ENCODE results near the gene BMERB1.
"Not testable (repeated sequence)": the region's sequence is repeated elsewhere in the genome, so short reads cannot be mapped to it uniquely, and the experiment has no call there.

The BMERB1 gene

GRCh38 chr16:15466131-15466530, 31.7 kb downstream of the BMERB1 start:
- no peak for DNase-seq

GRCh38 chr16:15466886-15467781, 32.7 kb downstream of the BMERB1 start:
- no peak for DNase-seq

- DNase-seq = not testable (repeated sequence)
Measured at GRCh38 chr16:15476971-15477370, 42.6 kb downstream of the BMERB1 start.

GRCh38 chr16:15477802-15478201, 43.4 kb downstream of the BMERB1 start:
- no peak for DNase-seq

- peak; percentile 92 for DNase-seq
Measured at GRCh38 chr16:15482068-15482747, 47.8 kb downstream of the BMERB1 start.

- DNase-seq = no peak
Measured at GRCh38 chr16:15482748-15483298, 48.4 kb downstream of the BMERB1 start.

GRCh38 chr16:15483857-15484256, 49.5 kb downstream of the BMERB1 start:
- no peak for DNase-seq

- DNase-seq = no peak
Measured at GRCh38 chr16:15484662-15485061, 50.3 kb downstream of the BMERB1 start.

GRCh38 chr16:15485175-15485574, 50.8 kb downstream of the BMERB1 start:
- no peak for DNase-seq

- DNase-seq = no peak
Measured at GRCh38 chr16:15486661-15487060, 52.3 kb downstream of the BMERB1 start.

GRCh38 chr16:15487336-15488284, 53.2 kb downstream of the BMERB1 start:
- peak; percentile 25 for DNase-seq

GRCh38 chr16:15489016-15489415, 54.6 kb downstream of the BMERB1 start:
- no peak for DNase-seq

- DNase-seq = no peak
Measured at GRCh38 chr16:15490123-15490711, 55.8 kb downstream of the BMERB1 start.

GRCh38 chr16:15491411-15491810, 57.0 kb downstream of the BMERB1 start:
- no peak for DNase-seq

- no peak for DNase-seq
Measured at GRCh38 chr16:15492091-15492740, 57.8 kb downstream of the BMERB1 start.

GRCh38 chr16:15493466-15494180, 59.2 kb downstream of the BMERB1 start:
- peak; percentile 8 for DNase-seq

GRCh38 chr16:15494236-15494635, 59.8 kb downstream of the BMERB1 start:
- DNase-seq = no peak

GRCh38 chr16:15495898-15496297, 61.5 kb downstream of the BMERB1 start:
- no peak for DNase-seq

- DNase-seq = no peak
Measured at GRCh38 chr16:15498427-15499175, 64.2 kb downstream of the BMERB1 start.

- DNase-seq = no peak
Measured at GRCh38 chr16:15502041-15502725, 67.8 kb downstream of the BMERB1 start.

Measured in DMS 273 treated with DMSO at 0.1 percent for 48 hours (cell line).